RCC 7860 (cell line): ENCODE measurements around the gene TIE1.

ENCODE experiments used
- DNase-seq: peaks from one replicate; pipeline ENCODE4 v3.0.0-alpha.2; 2015; ENCODE audit warnings: low spot score
- FAIRE-seq: peaks from 2 replicates; lab custom pipeline; 2012; peaks lifted over from hg19 to GRCh38; lab: Jason Lieb, UNC

Gene TIE1

DNA sequence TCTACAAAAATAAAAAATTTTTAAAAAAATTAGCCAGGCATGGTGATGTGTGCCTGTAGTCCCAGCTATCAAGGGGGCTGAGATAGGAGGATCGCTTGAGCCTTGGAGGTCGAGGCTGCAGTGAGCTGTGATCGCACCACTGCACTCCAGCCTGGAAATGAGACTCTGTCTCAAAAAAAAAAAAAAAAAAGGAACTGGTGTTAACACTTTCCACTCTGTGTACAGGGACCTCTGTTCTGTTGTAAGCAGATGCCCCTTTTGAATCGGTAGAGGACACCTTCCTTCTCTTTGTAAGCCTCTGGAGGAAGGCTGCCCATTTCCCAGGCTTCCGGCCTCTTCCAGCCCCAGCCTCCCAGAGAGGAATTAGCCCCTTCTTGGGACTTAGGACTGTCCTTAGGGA, 8.1 kb upstream of the TIE1 start:
- FAIRE-seq (no peak), DNase-seq (no peak)

DNA sequence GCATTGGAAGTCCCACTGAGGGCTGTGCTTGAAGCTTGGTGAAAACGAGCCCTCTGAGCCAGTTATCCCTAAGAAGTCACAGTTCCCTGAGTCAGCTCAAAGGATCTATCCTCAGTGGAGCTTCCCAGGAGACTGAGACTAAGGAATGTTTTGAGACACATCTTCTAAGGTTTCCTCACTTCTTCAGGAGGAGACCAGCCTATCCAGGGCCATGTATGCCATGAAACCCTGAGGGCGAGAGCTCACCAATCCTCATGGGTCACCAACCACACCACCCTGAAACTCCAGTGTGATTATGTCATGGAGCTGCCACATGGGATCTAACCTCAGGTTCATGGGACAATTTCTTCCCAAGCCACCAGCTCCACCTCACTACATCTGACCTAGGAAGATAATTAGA, 7.6 kb upstream of the TIE1 start:
- FAIRE-seq (no peak), DNase-seq (no peak)

- DNase-seq, result no peak
- no peak for FAIRE-seq
These were observed 6.7 kb upstream of the TIE1 start for GRCh38 chr1:43293896-43294760.

DNA sequence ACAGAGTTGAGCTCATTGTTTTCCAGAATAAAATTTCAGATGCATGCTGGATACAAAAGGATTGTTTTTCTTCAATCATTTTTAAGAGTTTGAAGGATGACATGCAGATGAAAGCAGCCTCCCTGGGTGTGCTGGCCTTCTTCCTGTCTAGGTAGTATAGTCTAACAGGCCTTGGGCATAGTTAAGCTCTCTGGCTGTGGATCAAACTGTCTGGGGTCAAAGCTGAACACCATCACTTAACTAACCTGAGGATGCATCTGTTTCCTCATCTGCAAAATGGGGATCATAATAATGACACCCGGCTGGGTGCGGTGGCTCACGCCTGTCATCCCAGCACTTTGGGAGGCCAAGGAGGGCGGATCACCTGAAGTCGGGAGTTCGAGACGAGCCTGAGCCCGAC, 6.0 kb upstream of the TIE1 start:
- no peak for DNase-seq
- FAIRE-seq, result no peak

- FAIRE-seq (no peak), DNase-seq (no peak)
These were observed 4.6 kb upstream of the TIE1 start for GRCh38 chr1:43296207-43296606.

DNA sequence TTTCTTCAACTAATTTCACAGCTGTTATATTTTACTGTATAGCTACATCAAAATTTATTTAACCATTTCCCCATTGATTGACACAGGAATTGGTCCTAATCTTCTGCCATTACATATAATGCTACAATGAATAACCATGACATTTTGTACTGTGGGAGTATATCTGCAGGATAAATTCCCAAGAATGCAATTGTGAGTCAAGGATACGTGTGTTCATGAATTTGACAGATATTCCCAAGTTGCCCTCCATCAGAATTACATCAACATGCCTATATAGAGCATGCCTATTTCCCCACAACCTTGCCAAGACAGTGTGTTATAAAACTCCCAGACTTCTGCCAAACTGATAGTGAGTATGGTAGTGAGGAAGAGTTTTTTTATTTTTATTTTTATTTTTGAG, 2.7 kb upstream of the TIE1 start:
- DNase-seq (no peak), FAIRE-seq (no peak)

DNA sequence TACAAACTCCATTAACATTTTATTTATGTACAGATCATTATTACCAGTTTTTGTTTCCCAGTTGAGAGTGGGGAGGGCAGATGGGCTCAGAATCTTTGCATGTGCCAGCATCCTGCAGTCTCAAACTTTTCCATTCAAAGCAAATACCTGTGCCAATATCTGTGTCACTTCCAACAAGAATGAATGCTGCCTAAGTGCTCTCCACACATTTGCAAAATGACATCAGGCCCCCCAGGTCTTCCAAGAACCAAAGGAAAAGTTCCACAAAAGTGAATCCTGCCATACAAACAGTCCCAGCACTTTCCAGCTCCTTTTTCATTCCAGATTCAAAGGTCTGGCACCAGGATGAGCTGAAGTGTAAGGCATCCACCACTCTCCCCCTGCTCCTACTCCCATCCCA, 1.7 kb upstream of the TIE1 start:
- DNase-seq (no peak), FAIRE-seq (no peak)

GRCh38 chr1:43302201-43302600, 1.4 kb downstream of the TIE1 start:
- no peak for DNase-seq
- FAIRE-seq, result no peak

GRCh38 chr1:43302721-43303470, 2.1 kb downstream of the TIE1 start:
- FAIRE-seq, result no peak
- DNase-seq, result no peak

DNA sequence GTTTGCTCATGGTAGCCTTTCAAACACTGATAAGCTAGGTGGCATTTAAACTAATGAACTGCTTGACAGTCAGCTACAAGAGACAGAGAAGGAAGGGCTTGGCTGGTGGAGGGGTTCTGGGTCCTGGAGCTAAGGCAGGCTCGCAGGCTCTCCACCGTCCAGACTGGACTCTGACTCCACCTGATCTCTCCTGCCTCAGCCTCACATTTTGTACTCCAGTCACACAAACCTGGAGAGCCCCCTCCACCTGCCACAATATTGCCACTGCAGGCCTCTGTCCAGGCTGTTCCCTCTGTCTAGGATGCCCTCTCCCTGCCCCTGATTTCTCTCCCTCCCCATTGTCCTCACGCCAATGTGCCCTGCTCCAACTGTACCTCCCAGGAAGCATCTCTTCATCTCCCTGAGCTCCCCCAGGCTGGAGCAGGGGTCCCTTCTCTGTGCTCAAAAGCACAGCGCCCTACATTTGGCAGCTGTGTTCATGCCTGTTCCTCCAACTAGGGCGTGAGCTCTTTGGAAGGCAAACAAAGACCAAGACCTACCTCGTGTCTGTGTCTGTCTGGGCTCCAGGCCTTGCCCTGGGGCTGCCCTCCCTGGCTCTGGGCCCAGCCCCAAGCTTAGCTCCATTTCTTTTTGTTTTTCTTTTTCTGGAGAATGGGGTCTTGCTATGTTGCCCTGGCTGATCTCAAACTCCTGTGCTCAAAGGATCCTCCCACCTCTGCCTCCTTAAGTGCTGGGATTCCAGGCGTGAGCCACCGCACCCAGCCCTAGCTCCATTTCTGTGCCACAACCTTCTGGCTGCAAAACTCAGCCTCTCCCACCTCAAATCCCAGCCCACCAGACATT, 2.9 kb downstream of the TIE1 start:
- DNase-seq (no peak), FAIRE-seq (no peak)

- DNase-seq (no peak), FAIRE-seq (no peak)
These were observed 3.5 kb downstream of the TIE1 start for GRCh38 chr1:43304314-43304681.

DNA sequence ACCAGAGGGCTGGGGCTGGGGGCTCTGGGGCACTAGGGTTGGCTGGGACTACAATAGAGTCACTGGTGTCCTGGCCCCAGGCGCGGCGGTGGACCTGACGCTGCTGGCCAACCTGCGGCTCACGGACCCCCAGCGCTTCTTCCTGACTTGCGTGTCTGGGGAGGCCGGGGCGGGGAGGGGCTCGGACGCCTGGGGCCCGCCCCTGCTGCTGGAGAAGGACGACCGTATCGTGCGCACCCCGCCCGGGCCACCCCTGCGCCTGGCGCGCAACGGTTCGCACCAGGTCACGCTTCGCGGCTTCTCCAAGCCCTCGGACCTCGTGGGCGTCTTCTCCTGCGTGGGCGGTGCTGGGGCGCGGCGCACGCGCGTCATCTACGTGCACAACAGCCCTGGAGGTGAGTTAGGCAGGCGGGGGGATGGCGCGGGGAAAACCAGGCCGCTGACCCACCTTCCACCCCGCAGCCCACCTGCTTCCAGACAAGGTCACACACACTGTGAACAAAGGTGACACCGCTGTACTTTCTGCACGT, 4.1 kb downstream of the TIE1 start:
- FAIRE-seq (no peak), DNase-seq (no peak)

DNA sequence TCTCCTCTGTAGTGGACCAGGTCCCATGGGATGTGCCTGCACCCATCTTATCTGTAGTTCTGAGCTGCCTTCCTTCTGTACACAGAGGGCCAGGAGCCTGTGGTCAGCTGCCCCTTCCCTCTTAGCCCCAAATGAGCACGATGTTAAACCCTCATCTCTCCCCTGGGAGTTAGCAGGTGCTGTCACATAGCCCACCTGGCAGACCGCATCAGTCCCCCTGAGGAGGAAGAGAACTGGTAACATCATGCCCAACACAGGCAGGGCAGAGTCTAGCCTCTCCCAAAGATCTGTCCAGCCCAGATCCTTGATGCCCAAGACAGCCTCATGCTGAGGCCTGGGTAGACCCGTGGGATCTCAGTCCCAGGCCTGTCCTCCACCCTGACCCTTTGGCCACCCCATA, 4.7 kb downstream of the TIE1 start:
- DNase-seq (no peak), FAIRE-seq (no peak)

- FAIRE-seq, result no peak
These were observed 5.3 kb downstream of the TIE1 start for GRCh38 chr1:43305926-43306687.

GRCh38 chr1:43306688-43307457, 6.1 kb downstream of the TIE1 start:
- FAIRE-seq (no peak), DNase-seq (no peak)

More at GRCh38 chr1:43305926-43306687, 5.3 kb downstream of the TIE1 start:
- no peak for DNase-seq

DNA sequence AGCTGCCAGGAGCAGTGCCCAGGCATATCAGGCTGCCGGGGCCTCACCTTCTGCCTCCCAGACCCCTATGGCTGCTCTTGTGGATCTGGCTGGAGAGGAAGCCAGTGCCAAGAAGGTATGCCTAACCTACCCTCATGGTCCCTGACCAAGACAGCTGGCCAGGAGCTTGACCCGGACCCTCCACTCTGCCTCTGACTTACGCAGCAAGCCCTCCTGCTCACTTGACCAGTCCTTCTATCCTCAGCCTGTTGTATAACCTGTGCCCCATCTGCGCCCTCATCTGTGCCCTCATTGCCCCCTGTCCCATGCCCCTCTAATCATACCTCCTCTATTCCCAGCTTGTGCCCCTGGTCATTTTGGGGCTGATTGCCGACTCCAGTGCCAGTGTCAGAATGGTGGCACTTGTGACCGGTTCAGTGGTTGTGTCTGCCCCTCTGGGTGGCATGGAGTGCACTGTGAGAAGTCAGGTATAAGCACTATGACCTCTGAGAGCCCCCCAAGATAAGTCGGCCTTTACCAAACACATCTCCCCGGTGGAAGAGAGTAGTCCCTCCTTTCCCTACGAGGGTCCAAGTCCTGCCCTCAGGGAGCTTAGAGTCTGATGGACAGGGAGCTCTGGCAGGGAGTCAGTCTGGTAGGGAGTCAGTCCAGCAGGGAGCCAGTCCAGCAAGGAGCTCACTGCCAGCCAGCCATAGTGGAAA, 6.8 kb downstream of the TIE1 start:
- FAIRE-seq, result no peak
- no peak for DNase-seq

DNA sequence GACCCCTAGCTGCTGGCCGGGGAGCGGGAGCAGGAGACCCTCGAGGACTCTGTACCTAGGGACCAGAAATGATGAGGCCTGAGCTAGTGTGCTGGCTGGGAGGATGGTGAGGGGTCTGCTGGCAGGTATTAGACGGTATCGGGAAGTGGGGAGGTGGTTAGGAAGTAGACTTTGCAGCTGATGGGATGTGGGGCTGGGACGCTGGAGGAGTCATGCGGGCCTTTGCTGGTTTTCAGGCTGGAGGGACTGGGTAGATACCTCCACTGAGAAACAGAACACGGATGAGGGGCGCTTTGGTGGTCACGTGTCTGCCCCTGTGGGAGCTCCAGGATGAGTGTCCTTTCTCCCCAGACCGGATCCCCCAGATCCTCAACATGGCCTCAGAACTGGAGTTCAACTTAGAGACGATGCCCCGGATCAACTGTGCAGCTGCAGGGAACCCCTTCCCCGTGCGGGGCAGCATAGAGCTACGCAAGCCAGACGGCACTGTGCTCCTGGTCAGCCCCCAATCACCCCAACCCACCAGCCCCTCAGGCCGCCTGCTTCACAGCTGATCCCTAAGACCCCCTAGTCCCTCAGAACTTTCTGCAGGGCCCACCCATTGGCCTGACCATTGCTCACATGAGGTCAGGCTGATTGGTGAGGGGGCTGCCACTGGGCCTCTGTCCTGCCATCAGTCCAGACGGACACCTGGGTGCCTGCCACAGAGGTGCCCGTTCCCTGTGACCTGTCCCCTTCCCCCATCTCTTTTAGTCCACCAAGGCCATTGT, 8.0 kb downstream of the TIE1 start:
- DNase-seq, result no peak
- no peak for FAIRE-seq

DNA sequence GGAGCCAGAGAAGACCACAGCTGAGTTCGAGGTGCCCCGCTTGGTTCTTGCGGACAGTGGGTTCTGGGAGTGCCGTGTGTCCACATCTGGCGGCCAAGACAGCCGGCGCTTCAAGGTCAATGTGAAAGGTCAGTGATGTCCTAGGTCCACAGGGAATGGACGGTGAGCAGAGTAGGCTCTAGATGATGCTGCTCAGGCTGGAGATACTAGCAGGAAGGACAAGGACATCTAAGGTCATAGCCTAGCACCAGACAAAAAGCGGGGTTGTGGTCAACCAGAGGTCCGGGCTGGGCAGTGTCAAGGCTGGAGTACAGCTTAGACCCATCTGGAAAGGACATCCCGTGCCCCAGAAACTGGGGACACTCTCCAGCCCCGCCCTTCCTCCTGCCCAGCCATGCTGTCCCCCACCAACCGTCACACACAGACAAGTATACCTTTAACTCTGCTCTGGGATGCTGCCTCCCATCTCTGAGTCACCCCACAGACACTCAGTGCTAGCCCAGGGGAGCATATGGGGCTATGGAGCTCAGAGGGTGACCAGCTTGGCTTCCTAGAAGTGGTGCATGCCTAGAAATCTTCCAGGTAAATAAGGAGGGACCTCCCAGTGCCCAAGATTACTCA, 8.7 kb downstream of the TIE1 start:
- no peak for DNase-seq
- FAIRE-seq, result no peak
